ENCODE measurements around the gene PITX1. TPM values are rescaled to one million over a fixed set of nuclear protein-coding genes. Genes with fewer than 3 reads are reported as not detected.

Gene PITX1
- total RNA-seq, 1 donor from 2014 or later: not detected

- FAIRE-seq: no peak
- no peak for DNase-seq (ENCODE audit: low spot score in 2 of 2)
Measured at GRCh38 chr5:134989266-134989830, 44.7 kb downstream of the PITX1 start.

- DNase-seq (ENCODE audit: low spot score in 2 of 2) (no peak), FAIRE-seq (no peak)
Measured at GRCh38 chr5:134982230-134982629, 51.8 kb downstream of the PITX1 start.

DNA sequence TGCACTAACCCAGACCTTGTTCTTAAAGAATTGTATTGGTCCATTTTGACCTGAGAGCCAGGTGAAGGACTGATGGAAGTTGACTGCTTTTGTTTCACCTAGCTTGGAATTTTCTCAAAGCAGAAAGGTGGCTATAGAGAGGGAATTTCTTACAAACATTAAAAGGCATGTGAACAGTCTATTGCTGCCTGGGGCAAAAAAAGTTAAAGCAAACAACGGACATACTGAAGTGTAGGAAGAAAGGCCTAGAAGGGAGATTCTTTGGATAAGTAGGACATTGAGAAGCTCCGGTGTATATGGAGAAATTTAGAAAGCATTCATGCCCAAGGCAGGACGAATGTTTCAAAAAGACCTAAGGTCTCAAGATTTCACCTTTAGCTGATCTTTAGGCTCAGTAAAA lies 54.6 kb downstream of the PITX1 start:
- no peak for DNase-seq (ENCODE audit: low spot score in 2 of 2)
- no peak for FAIRE-seq

Other genes with a start within 250 kb of the PITX1 start
- gene C5orf24, start 188.3 kb downstream of the PITX1 start, total RNA-seq: 90.5 TPM
- 108 TPM for gene TXNDC15, start 159.9 kb downstream of the PITX1 start, total RNA-seq
- gene PCBD2, start 129.1 kb downstream of the PITX1 start, total RNA-seq: 4.5 TPM
- 0.82 TPM for gene CATSPER3, start 66.3 kb downstream of the PITX1 start, total RNA-seq

Data from frontal cortex (tissue), 4 donors.